Activated T-helper 17 cell treated with anti-CD3 and anti-CD28 coated beads, Interleukin-2, amount 50 U/mL, for 72 hours (primary cell): Measurements from ENCODE around the gene PAX7. TPM values are rescaled to one million over a fixed set of nuclear protein-coding genes. Genes with fewer than 3 reads are reported as not detected.
"Not testable (repeated sequence)": the region's sequence is repeated elsewhere in the genome, so short reads cannot be mapped to it uniquely, and the experiment has no call there.

Source experiments
- ATAC-seq: fragments of 150-1000 bp; cut with Tn5 transposase; replicated peaks from 2 replicates; pipeline ENCODE4 v1.10.0; 2021; ENCODE audit warnings: mild to moderate bottlenecking, moderate library complexity
- H3K27ac Mint-ChIP-seq: one replicate; pipeline ENCODE4 v1.8.0; 2022; ENCODE audit warnings: mixed read lengths
- H3K27me3 Mint-ChIP-seq: one replicate; pipeline ENCODE4 v1.8.0; 2022; ENCODE audit warnings: mixed read lengths
- H3K36me3 Mint-ChIP-seq: one replicate; pipeline ENCODE4 v1.8.0; 2022; ENCODE audit warnings: low read depth, mild to moderate bottlenecking, mixed read lengths
- H3K4me1 Mint-ChIP-seq: one replicate; pipeline ENCODE4 v1.8.0; 2022; ENCODE audit warnings: mixed read lengths
- H3K4me3 Mint-ChIP-seq: one replicate; pipeline ENCODE4 v1.8.0; 2022; ENCODE audit warnings: mild to moderate bottlenecking, mixed read lengths
- H3K9me3 Mint-ChIP-seq: one replicate; pipeline ENCODE4 v1.8.0; 2022; ENCODE audit warnings: mixed read lengths
- total RNA-seq, 2 donors: library from RNA; stranded (reverse); gene quantifications; one replicate each; pipeline ENCODE4 v1.2.3, GENCODE V29; 2022

The PAX7 gene
- total RNA-seq = not detected

DNA sequence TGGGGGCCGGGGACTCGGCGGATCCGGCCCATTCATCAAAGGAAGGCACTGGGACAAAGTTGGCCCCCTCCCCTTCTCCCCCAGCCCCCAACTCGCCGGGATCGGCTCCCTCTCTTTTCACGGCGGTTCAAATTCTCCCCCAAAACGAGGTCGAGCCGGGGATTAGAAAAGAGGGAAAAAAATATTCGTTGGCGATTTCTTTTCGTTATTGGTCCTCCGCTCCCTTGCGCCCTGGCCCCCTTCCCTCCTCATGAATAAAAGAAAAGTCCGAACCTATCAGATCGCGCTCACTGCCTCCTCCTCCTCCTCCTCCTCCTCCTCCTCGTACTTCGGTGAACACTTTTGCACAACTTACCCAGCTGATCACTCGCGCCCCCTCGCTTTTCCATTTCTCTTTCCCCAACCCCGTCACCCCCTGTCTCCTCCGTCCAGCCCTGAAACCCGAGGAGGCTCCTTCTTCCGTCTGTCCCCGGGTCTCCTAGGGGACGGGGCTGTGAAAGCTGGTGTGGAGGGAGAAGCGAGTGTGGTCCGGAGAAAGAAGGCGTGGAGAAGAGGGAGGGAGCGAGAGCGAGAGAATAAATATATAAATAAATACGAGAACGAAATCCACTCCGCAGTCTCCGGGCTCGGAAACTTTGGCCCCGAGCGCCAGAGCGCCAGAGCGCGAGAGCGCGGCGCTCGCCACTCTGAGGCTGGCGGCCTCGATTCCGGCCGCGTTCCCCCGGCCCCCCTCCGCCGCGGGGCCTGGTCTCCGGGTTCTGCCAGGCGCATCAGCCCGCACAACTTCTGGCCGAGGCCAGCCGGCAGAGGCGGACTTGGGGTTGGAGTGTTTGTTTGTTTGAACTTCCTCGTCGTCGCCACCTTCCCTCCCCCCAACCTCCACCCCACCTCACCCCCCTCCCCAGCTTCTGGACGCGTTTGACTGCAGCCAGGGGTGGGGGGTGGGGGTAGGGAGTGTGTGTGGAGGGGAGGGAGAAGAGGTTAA is at the start of gene PAX7:
Gene PAX7, plus strand, starts transcription at position 336 of the 985 bp plus-strand sequence. CDS start 758 bp downstream, outside the sequence.
- H3K9me3 Mint-ChIP-seq = no peaks in the 10 kb centered on the region
- H3K36me3 Mint-ChIP-seq = no peaks in the 10 kb centered on the region
- peaks cover 76% of the 10 kb centered on the region for H3K27me3 Mint-ChIP-seq
- H3K4me1 Mint-ChIP-seq = no peaks in the 10 kb centered on the region
- ATAC-seq = no peak
- H3K27ac Mint-ChIP-seq = no peak within 1 kb of the TSS
- H3K4me3 Mint-ChIP-seq = no peak within 1 kb of the TSS

DNA sequence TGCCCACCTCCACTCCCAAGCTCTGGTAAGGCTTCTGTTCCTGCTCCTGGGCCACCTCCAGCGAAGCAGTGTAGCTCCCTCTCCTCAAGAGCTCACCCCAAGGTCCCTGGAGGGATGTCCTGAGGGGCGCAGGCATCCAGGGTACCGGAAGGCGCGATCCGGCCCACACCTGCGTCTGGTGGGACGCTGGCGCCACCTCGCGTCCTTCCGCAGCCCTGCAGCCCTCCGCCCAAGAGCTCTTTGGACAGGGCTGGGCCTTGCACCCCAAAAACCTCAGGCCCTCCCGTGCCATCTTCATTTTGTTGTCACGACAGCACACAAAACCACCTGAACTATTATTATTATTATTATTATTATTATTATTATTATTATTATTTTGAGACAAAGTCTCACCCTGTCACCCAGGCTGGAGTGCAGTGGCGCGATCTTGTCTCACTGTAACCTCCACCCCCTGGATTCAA is 49.2 kb upstream of the PAX7 start:
- Mint-ChIP-seq H3K9me3 (no peaks in the 10 kb centered on the region), H3K27ac (no peak overlapping the region), H3K36me3 (no peaks in the 10 kb centered on the region), H3K4me3 (no peak overlapping the region), H3K4me1 (peaks cover 4% of the 10 kb centered on the region), H3K27me3 (peaks cover 11% of the 10 kb centered on the region)
- peak; percentile 37 for ATAC-seq

DNA sequence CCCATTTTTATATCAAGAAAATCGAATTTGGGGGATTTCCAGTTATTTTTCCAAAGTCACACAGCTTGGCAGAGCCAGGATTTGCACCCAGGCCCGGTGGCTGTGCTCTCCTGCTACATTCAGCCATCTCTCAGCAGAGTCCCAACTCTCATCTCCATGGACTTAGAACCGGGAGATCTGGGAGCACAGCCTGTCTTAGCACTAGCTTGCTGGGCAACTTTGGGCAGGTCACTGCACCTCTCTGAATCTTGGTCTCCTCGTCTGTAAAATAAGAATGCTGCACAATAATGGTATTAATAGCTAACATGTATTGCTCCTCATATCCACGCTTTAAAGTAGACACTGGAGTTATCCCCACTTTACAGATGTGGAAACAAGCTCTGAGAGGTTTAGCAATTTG is 47.8 kb upstream of the PAX7 start:
- Mint-ChIP-seq H3K36me3 (no peaks in the 10 kb centered on the region), H3K27me3 (peaks cover 13% of the 10 kb centered on the region), H3K27ac (no peak overlapping the region), H3K9me3 (no peaks in the 10 kb centered on the region), H3K4me1 (peaks cover 4% of the 10 kb centered on the region), H3K4me3 (no peak overlapping the region)
- ATAC-seq = no peak

DNA sequence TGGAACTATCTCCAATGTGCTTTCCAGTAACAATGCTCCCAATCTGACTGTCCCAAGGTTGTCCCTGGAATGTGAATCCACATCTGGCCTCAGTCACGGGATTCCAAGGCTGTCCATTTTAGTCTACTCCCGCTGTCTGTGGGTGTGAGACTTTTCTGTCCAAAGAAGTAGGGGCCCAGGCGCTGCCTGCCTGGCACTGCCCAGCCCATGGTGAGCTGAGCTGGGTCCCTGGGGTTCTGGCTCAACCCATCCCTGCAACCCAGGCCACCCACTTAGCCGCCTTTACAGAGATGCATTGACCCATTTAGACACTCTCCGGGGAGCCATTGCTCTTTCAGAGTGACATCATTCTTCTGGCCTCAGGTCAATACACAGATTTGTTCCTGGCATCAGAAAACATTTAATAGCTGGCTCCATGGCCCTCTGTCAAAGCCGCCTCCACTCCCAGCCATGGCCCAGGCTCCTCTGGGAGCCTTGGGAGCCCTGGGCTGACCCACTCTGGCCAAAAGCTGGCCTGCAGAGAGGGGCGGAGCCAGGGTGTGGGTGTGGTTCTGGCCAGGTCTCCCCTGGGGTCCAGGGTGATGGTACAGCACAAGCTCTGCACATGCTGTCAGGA is 47.2 kb upstream of the PAX7 start:
- Mint-ChIP-seq H3K9me3 (no peaks in the 10 kb centered on the region), H3K27me3 (peaks cover 16% of the 10 kb centered on the region), H3K4me1 (no peaks in the 10 kb centered on the region), H3K36me3 (no peaks in the 10 kb centered on the region), H3K4me3 (no peak overlapping the region), H3K27ac (no peak overlapping the region)
- ATAC-seq = no peak

DNA sequence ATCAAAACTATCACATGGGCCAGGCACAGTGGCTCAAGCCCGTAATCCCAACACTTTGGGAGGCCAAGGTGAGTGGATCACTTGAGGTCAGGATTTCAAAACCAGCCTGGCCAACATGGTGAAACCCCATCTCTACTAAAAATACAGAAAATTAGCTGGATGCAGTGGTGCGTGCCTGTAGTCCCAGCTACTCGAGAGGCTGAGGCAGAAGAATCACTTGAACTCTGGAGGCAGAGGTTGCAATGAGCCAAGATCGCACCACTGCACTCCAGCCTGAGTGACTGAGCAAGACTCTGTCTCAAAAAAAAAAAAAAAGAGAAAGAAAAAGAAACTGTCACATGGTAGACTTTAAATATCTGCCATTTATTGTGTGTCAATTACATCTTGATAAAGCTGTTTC is 44.6 kb upstream of the PAX7 start:
- not testable (repeated sequence) for ATAC-seq, H3K4me3 Mint-ChIP-seq, H3K36me3 Mint-ChIP-seq, H3K27ac Mint-ChIP-seq, H3K9me3 Mint-ChIP-seq, H3K4me1 Mint-ChIP-seq
- peaks cover 16% of the 10 kb centered on the region for H3K27me3 Mint-ChIP-seq

DNA sequence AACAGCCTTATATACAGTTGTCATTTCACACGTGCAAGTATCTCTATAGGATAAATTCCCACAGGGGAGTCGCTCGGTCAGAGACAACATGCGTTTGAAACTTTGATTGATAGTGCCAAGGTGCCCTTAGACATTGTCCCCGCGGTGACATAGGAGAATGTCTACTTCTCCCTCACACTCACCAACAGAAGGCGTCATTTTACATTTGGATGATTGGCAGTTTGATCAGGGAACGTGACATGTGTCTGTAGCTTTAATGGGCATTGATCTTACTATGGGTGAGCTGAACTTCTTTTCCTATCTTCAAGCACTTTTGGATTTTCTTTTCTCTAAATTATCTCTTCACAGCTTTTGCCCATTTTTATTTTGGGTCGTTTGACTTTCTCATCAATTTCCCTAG is 42.6 kb upstream of the PAX7 start:
- H3K4me1 Mint-ChIP-seq = no peaks in the 10 kb centered on the region
- no peak overlapping the region for H3K4me3 Mint-ChIP-seq
- no peak overlapping the region for H3K27ac Mint-ChIP-seq
- no peaks in the 10 kb centered on the region for H3K36me3 Mint-ChIP-seq
- H3K27me3 Mint-ChIP-seq = peaks cover 16% of the 10 kb centered on the region
- no peak for ATAC-seq
- no peaks in the 10 kb centered on the region for H3K9me3 Mint-ChIP-seq

DNA sequence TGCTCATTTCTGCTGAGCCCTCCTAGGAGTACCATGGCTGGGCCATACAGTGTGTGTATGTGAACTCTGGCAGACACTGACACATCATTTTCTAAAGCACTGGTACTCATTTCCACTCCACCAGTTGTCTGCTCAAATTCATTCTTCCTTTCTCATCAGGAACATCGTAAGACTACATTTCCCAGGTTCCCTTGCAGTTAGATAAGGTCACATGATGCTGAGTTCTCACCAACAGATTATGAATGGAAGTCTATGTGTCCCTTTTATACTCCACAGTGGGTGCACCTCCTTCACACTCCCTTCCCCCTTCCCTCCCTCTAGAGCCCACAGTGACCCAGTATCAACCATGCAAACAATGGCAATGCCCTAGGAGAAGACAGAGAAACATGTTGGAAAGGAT is 38.3 kb upstream of the PAX7 start:
- Mint-ChIP-seq H3K9me3 (no peaks in the 10 kb centered on the region), H3K27me3 (peaks cover 24% of the 10 kb centered on the region), H3K4me3 (no peak overlapping the region), H3K4me1 (no peaks in the 10 kb centered on the region), H3K27ac (no peak overlapping the region), H3K36me3 (no peaks in the 10 kb centered on the region)
- no peak for ATAC-seq

DNA sequence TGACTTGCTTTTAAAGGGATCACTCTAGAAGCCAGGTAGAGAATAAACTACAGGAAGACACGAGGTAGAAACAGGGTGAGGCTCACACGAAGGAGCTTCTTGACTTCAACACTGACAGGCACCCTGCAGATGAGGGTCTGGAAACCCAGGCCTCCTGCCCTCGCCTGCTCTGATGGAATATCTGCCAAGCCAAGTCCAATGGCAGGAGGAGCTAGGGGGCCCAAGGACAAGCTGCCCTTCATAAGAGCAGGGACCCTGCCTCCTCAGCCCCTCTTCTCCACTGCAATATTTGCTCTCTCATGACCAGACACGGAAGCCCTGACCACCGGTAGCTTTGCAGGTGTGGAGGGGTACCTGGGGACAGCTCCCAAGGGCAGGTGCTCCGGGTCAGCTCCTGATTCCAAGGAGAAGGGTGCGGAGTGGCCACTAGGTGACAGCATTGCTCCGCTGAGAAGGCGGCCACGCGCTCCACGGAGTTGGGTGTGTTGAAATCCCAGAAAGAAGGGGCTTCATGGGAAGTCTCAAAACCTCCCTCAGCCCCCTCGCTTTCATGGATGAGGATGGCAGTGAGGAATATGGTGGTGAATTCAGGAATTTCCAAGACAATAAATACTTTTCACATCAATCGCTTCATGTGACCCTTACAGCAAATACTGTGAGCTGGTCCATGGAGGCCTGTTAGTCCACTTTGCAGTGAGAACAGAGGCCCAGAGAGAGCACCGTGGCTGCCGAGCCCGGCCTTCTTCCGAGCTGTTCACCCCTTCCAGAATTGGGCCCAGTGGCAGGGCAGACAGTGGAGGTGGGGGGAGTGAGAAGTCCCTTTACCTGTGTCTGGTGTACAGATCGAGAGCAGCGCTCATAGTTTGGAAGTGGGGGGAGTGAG is 33.2 kb upstream of the PAX7 start:
- H3K27ac Mint-ChIP-seq = no peak overlapping the region
- H3K4me3 Mint-ChIP-seq = no peak overlapping the region
- H3K36me3 Mint-ChIP-seq = no peaks in the 10 kb centered on the region
- peak; percentile 52 for ATAC-seq
- H3K9me3 Mint-ChIP-seq = no peaks in the 10 kb centered on the region
- H3K4me1 Mint-ChIP-seq = no peaks in the 10 kb centered on the region
- peaks cover 25% of the 10 kb centered on the region for H3K27me3 Mint-ChIP-seq

DNA sequence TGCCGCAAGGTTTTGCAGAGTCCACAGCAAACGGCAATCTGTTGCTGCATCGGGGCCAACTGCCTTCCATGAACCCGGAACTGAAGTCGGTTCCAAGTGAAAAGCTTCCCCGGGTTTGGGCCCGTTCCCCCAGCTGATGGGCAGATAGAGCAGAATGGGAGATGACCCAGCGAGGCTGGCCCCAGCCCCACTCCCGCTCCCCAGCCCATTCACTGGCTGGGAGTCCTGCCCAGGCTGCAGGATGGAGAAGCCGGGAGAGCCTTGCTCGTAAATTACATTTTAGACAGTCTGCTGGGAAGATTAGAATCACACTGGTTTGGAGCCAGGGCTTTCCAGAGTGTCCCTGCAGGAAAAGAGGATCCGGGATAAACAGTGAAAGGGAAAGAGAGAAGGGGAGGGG is 31.6 kb upstream of the PAX7 start:
- H3K4me1 Mint-ChIP-seq = no peaks in the 10 kb centered on the region
- peaks cover 19% of the 10 kb centered on the region for H3K27me3 Mint-ChIP-seq
- no peaks in the 10 kb centered on the region for H3K9me3 Mint-ChIP-seq
- ATAC-seq = no peak
- no peaks in the 10 kb centered on the region for H3K36me3 Mint-ChIP-seq
- no peak overlapping the region for H3K4me3 Mint-ChIP-seq
- H3K27ac Mint-ChIP-seq = no peak overlapping the region

DNA sequence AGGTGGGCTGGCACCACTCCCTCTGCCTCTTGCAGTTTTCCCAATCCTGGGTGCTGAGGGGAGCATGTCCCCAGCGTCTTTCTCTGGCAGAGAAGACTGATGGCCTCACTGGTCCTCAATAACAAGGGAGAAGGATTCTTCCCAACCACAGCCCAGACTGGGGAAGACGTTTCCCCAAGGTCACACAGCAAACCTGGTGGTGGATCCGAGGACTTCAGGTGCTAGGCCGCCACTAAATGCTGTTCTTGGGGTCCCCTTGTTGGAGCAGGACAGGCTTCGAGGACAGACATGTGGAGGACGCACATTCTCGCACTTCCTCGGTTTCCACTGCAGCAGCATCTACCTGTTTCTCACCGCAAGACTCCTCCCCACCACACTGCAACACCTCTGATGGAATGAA is 30.9 kb upstream of the PAX7 start:
- Mint-ChIP-seq H3K9me3 (no peaks in the 10 kb centered on the region), H3K4me3 (no peak overlapping the region), H3K36me3 (no peaks in the 10 kb centered on the region), H3K27ac (no peak overlapping the region), H3K4me1 (no peaks in the 10 kb centered on the region), H3K27me3 (peaks cover 19% of the 10 kb centered on the region)
- ATAC-seq = no peak

DNA sequence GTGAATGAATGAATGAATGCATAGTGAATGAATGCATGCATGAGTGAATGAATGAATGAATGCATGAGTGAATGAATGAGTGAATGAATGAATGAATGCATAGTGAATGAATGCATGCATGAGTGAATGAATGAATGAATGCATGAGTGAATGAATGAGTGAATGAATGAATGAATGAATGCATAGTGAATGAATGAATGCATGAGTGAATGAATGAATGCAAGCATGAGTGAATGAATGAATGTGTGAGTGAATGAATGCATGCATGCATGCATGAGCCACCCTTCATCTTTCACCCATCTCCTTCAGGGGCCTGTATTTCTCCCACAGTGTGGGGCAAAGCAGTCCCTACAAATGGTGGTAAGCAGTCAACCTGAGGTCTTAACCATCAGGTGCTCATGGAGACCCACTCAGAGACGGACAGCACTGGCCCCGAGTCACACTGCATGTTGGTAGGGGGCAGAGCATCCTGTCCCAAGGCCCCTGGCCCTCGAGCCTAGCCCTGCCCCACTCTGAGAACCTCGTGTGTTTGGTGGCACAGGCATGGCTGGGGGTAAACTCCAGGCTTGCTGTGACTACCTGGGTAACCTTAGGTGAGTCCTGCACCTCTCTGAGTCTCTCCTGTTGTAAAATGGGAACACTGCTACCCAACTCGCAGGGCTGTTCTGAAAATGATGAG is 28.0 kb upstream of the PAX7 start:
- Mint-ChIP-seq H3K27me3 (peaks cover 7% of the 10 kb centered on the region), H3K4me3 (no peak overlapping the region), H3K27ac (no peak overlapping the region), H3K4me1 (no peaks in the 10 kb centered on the region), H3K36me3 (no peaks in the 10 kb centered on the region), H3K9me3 (no peaks in the 10 kb centered on the region)
- no peak for ATAC-seq

DNA sequence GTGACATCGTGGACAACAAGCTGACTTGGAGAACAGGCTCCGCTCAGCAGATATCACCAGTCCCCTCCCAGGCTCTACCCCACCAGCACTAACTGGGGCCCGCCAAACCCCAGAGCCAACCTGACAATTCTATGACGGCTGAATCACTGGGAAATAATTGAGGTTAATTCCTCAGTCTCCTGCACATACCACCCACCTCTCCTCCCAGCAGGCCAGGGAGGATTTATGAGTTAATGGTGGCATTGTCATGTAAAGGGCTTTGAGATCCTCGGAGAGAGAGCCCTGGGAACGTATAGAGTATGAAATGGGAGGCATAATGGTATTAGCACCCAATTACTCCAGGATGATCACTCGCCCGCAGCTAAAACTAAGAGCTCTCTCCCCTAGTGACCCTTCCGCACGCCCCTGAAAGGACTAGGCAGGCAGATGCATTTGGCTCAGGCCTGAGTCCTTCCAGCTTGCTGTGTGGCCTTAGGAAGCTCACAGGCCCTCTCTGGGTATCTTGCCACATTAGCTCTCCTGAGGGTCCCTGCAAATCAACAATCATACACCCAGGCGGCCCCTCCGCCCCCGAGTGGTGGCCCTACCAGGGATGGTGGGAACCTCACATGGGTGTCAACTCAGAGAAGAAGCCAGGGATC is 27.3 kb upstream of the PAX7 start:
- no peak overlapping the region for H3K4me3 Mint-ChIP-seq
- H3K36me3 Mint-ChIP-seq = no peaks in the 10 kb centered on the region
- ATAC-seq = no peak
- H3K4me1 Mint-ChIP-seq = no peaks in the 10 kb centered on the region
- peaks cover 8% of the 10 kb centered on the region for H3K27me3 Mint-ChIP-seq
- no peaks in the 10 kb centered on the region for H3K9me3 Mint-ChIP-seq
- no peak overlapping the region for H3K27ac Mint-ChIP-seq

DNA sequence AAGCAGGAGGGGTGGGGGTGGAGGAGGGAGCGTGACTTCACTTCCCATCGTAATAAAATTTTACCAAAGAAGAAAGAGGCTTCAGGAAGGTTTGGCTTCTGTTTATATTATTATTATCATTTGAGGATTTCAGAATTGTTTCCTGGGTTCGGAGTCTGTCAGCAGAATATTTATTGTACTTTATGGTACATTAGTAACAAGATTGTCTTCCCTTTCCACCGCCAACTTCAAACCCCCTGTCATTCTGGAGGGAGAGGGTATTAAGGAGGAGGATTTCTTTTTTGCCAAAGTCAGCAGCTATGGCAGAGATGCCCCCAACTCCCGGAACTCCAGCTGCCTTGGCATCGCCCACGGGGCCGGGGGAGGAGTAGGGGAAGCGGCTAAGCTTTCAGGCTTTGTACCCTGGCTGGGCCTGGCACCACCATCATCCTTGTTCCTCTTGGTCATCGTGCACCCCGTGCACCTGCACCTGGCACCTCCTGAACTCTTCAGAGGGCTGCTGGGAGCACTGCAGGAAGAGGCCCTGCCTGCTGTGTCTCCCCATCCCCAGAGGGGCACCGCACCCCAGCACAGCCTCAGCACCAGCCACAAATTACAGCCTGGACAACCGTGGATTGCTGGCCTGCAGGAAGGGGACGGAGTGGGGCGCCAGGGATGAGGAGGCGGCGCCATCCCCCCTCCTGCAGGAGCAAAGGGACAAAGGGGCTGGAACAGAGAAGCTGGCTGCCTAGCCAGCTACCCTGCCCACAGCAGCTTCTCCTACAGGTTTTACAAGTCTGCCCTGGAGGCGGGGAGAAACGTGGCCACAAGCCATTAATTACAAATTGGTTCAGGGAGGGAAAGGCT is 24.0 kb upstream of the PAX7 start:
- H3K4me1 Mint-ChIP-seq = no peaks in the 10 kb centered on the region
- no peak overlapping the region for H3K4me3 Mint-ChIP-seq
- ATAC-seq = no peak
- peaks cover 11% of the 10 kb centered on the region for H3K27me3 Mint-ChIP-seq
- H3K36me3 Mint-ChIP-seq = no peaks in the 10 kb centered on the region
- H3K27ac Mint-ChIP-seq = no peak overlapping the region
- H3K9me3 Mint-ChIP-seq = no peaks in the 10 kb centered on the region
